NCI-H2107 treated with DMSO at 0.1 percent for 48 hours (cell line): ENCODE data around the gene TPI1.
A peak's percentile ranks its signal among the peaks of the same experiment; 100 is the strongest.
"Not testable (repeated sequence)": the region's sequence is repeated elsewhere in the genome, so short reads cannot be mapped to it uniquely, and the experiment has no call there.

Experiments
- DNase-seq: peaks from one replicate; lab custom pipeline; 2025; ENCODE audit not compliant: unreplicated experiment; lab: John Stamatoyannopoulos, UW

Gene TPI1

GRCh38 chr12:6868211-6869048, 1.1 kb downstream of the TPI1 start:
- peak; percentile 8 for DNase-seq

- peak; percentile 77 for DNase-seq
Measured at GRCh38 chr12:6869049-6870021, 2.0 kb downstream of the TPI1 start.

GRCh38 chr12:6870304-6870703, 3.0 kb downstream of the TPI1 start:
- not testable (repeated sequence) for DNase-seq

DNA sequence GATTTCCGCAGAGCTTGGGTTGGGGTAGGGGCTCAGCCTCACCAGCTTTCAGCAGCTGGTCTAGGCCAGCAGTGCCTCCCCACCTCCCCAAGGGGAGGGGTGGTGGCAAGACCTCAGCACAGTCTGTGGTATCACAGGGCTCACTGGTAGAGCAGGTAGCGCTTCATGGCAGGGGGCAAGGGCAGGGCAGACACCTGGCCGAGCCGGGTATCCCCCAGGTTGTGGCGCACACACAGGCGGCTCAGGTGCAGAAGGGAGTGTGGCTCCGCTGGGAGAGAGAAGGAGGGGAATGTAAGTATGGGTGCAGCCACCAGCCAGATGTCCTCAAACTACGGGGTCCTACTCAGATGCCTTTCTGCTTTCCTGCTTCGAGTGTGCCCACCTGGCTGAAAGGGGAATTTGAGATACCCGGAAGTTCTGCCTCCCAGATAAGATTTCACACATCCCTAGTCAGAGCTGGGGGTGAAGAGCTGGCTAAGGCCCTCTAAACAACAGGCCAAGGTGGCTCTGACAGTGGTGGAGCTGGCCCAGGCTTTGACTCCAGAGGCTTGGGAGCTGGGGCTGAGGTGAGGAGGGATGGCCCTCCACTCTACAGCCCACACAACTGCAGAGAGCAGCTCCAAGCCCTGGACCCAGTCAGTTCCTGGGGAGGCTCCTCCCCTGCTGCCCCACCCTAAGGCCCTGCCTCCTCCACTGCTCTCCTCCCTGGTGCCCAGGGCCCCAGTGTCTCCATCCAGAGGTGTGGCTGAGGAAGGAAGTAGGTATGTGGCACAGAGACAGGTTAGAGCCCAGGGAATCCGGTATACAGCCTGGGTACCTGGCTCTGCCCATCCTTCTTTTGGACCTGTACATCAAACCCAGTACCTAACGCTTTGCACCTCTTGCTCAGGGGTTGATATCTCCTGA, 4.0 kb downstream of the TPI1 start:
- peak; percentile 57 for DNase-seq

GRCh38 chr12:6872073-6873048, 5.0 kb downstream of the TPI1 start:
- DNase-seq, result peak; percentile 36

DNA sequence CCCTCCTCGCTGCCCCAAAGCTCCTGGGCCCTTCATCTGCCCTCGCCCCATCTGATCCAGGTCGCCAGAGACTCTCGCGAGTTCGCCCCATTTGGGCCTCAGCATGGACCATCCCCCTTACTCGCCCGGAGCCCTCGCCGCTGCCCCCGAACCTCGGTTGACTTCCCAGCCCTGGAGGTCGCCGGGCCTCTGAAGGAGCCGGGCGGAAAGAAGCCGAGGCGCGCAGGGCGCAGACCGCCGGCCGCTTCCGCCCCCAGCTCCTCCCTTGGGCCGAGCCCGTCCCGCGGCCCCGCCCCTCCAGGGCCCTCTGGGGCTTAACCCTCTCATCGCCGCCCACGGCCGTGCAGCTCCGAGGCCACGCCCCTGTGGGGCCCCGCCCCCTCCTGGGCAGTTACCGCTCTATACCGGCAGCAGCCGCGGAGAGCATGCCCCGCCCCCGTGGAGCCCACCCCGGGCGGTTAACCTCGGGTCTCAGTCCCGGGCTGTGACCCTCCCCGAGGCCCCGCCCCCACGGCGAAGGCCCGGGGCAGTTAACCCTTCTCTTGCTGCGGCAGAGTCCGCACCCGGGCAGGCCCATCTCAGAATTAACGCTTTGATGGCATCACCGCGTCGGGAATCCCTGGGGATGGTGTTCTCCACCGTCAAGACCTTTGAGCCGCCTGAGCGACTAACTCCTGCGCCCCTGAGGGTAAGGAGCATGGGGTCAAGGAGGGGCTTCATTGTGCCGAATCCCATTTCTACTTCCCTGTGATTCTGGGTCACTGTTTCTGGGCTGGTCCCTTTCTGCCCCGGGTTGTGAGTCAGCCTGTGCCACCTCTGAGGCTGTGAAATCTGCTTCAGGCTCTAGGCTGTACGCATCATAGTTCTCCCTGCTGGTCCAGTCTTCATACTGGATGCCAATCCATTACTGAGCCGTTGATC, 6.0 kb downstream of the TPI1 start, which contains the start of gene SPSB2:
Gene SPSB2, minus strand, starts transcription at position 210 of the 921 bp plus-strand sequence. CDS start 402 bp downstream, outside the sequence.
- peak; percentile 76 for DNase-seq

DNA sequence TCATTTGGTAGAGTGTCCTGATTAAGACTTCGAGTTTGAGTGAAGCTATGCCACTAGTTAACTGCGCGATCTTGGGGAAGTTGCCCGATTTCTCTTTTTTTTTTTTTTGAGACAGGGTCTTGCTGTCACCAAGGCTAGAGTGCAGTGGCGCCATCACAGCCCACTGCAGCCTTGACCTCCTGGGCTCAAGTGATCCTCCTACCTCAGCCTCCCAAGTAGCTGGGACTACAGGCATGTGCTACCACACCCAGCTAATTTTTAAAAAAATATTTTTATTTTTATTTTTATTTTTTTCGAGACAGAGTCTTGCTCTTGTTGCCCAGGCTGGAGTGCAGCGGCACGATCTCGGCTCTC, 6.7 kb downstream of the TPI1 start:
- not testable (repeated sequence) for DNase-seq

GRCh38 chr12:6879824-6880223, 12.5 kb downstream of the TPI1 start:
- DNase-seq, result not testable (repeated sequence)

DNA sequence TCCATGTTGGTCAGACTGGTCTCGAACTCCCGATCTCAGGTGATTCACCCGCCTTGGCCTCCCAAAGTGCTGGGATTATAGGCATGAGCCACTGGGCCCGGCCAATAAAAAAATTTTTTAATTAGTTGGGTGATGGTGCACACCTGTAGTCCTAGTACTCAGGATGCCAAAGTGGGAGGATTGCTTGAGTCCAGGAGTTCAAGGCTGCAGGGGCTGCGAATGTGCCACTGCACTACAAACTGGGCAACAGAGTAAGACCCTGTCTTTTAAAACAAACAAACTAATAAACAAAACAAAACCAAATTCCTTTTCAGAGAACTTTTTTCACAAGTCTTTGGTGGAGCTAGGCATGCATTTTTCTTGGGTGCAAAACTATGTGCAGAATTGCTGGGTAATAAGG, 15.9 kb downstream of the TPI1 start:
- no peak for DNase-seq

DNA sequence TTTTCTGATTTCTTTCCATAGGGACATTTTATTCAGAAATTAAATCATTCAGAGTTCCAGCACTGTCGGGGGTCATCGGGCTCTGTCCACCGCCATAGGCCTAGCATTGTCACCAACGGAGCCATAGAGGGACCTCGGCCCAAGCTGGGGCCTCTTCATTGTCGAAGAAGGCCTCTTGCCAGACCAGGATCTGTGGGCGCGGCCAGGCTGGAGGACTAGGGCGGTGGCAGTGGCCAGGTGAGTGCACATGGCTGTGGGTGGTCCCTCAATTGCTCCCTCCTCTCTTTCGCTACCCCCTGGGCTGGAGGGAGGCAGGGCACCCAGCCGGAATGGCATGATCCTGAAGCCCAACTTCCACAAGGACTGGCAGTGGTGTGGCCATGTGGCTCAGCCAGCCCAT, 16.4 kb downstream of the TPI1 start:
- no peak for DNase-seq

DNA sequence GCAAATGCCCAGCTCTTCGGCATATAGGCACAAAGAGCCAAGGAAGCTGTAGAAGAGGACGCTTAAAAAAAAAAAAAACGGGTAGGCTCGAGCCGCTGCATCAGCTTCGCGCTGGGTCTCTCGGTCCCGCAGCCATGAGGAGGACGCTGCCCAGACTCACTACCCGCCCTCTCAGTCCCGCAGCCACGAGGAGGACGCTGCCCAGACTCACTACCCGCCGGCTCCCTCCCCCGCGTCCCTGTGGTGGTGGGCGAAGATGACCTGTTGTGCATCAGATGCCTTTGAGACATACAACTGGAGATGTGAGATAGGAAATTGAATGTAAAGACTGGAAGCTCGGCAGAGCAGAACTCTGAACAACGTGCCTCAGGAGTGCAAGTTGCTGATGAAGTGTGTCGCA, 17.2 kb downstream of the TPI1 start:
- no peak for DNase-seq

- DNase-seq, result not testable (repeated sequence)
Measured at GRCh38 chr12:6886206-6886999, 19.1 kb downstream of the TPI1 start.

DNA sequence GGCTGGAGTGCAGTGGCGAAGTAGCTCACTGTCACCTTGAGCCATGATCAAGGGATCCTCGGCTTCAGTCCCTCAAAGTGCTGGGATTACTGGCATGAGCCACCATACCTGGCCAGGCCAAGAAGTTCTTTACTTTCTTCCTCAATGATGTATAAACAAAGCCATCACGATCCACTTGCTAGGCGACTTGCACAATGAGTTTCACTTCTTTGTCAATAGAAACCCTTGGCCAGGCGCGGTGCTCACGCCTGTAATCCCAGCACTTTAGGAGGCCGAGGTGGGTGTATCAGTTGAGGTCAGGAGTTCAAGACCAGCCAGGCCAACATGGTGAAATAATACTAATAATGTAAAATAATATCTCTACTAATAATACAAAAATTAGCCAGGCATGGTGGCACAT, 20.1 kb downstream of the TPI1 start:
- DNase-seq, result no peak

- DNase-seq, result no peak
Measured at GRCh38 chr12:6888360-6888759, 21.0 kb downstream of the TPI1 start.

- DNase-seq, result not testable (repeated sequence)
Measured at GRCh38 chr12:6888794-6889193, 21.5 kb downstream of the TPI1 start.

DNA sequence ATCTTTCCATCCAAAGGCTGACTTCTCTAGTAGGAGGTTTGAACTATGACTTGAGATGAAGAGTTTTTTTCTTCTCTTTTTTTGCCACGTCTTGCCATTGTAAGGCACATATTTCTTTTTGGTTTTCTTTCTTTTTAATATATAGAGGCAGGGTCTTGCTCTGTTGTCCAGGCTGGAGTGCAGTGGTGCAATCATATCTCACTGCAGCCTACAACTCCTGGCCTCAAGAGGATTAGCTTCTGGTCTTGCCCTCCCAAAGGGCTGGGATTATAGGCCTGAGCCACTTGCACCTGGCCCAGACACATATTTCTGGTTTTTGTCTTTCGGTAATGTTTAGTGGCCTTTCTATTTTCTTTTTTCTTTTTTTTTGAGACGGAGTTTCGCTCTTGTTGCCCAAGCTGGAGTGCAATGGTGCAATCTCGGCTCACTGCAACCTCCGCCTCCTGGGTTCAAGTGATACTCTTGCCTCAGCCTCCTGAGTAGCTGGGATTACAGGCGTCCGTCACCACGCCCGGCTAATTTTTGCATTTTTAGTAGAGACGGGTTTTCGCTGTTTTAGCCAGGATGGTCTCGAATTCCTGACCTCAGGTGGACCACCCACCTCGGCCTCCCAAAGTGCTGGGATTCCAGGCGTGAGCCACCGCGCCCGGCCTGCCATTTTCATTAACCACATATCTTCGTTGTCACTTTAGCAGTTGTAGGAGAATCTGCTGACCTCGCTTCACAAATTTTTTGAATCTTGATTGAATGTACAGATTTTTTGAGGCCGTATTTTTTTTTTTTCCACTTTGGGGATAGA, 22.6 kb downstream of the TPI1 start:
- not testable (repeated sequence) for DNase-seq
